ENCODE data around the gene TYMP.

Gene TYMP

GRCh38 chr22:50527921-50528681 is 1.7 kb downstream of the TYMP start:
- H3K4me3 ChIP-seq (ENCODE audit: low read depth, low read length), result no peak overlapping the region
- no peak for DNase-seq (ENCODE audit: low read depth, low spot score)
- TF ChIP-seq CTCF (IDR thresholded peaks at IDR 0.05; ENCODE audit: low read depth, low read length), result no peak
- in situ Hi-C loops (cut with HindIII; ENCODE audit: low sequenced_read_pairs), result no loop called here

- TF ChIP-seq CTCF (IDR thresholded peaks at IDR 0.05; ENCODE audit: low read depth, low read length), result no peak
- in situ Hi-C loops (cut with HindIII; ENCODE audit: low sequenced_read_pairs), result no loop called here
- no peak for DNase-seq (ENCODE audit: low read depth, low spot score)
- peak overlapping the region; percentile 72 for H3K4me3 ChIP-seq (ENCODE audit: low read depth, low read length)
These were observed 2.7 kb downstream of the TYMP start for GRCh38 chr22:50526834-50527801.

DNA sequence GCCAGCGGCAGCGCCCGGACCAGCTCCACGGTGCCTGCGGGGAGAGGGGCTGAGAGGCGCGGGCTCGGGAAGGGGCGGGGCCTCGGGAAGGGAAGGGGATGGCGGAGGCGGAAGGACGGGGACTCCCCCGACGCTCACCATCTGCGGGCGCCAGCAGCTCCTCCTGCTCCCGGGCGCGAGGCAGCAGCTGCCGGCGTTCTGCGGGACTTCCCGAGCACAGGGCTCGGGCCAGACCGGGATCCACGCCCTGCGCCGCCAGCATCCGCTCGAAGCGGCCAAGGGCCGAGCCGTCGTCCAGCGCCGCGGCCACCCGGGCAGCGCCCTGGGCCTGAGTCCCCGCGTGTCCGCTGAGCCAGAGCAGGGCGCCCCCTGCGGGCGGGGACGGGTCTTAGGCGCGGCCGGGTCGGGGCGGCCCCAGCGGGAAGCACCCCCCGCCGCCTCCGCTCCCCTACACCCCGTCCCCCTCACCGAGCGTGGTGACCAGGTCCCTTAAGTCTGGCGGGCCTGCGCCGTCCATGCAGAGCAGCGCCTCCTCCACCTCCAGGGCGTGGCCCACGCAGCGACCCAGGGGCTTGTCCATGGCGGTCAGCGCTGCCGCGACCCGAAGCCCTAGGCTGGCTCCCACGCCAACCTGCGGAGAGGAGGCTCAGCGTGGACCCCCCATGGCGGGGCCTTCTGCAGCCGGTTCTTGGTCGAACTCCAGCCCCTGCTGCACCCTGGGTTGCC is 3.5 kb downstream of the TYMP start:
- DNase-seq (ENCODE audit: low read depth, low spot score), result peak; percentile 72
- TF ChIP-seq CTCF (IDR thresholded peaks at IDR 0.05; ENCODE audit: low read depth, low read length), result peak; percentile 45
- in situ Hi-C loops (cut with HindIII; ENCODE audit: low sequenced_read_pairs), result no loop called here
- peak overlapping the region; percentile 72 for H3K4me3 ChIP-seq (ENCODE audit: low read depth, low read length)

DNA sequence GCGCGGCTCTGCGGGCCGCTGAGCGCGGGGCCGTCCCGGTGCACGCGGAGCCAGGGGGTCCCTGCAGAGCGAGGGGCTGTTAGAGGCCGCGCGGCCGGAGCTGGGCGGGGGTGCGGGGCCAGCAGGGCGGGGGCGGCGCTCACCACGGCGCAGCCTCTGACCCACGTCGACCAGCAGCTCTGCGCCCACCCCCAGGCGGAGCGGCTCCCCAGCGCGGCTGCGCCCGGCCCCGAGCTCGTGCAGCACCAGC is 4.0 kb downstream of the TYMP start:
- DNase-seq (ENCODE audit: low read depth, low spot score), result no peak
- in situ Hi-C loops (cut with HindIII; ENCODE audit: low sequenced_read_pairs), result no loop called here
- no peak for TF ChIP-seq CTCF (IDR thresholded peaks at IDR 0.05; ENCODE audit: low read depth, low read length)
- peak overlapping the region; percentile 72 for H3K4me3 ChIP-seq (ENCODE audit: low read depth, low read length)

DNA sequence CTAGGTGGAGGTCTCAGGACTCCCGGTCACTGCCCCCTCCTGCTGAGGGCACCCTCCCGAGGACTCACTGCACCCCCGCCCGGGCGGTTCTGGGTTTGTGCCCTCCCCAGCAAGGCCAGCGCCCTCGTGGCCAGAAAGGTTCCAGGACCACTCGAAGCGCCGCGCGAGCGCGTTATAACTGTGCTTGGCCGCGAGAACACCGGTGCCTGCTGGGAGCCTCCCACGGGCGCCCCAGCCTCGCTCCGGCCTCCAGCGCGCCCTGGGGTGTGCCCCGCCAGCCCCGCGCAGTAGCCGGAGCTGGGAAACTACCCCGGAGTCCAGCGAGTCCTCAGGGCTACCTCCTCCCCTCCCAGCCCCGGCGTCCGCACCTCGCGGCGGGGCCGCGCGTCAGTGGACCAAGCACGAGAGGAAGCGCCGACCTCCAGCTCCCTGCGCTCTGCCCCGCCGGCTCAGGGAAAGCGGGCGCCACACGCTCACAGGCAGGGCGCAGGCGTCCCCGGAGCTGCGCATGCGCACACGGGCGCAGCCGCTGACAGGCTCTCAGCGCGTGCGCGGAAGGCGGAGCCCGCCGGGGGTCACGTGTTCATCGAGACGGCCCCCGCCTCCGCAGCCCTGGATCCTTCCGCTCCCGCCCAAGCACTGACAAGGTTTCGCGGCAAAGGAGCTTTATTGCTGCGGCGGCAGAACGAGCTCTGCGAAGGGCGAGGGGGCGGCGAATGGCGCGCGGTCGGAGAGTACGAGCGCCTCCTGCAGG is 4.5 kb downstream of the TYMP start, which contains the start of gene SCO2:
Gene SCO2, minus strand, starts transcription at position 495 of the 754 bp plus-strand sequence. CDS start 1,187 bp downstream, outside the sequence.
- DNase-seq (ENCODE audit: low read depth, low spot score), result peak; percentile 97
- peak within 1 kb of the TSS; percentile 72 for H3K4me3 ChIP-seq (ENCODE audit: low read depth, low read length)
- peak; percentile 59 for TF ChIP-seq CTCF (IDR thresholded peaks at IDR 0.05; ENCODE audit: low read depth, low read length)
- in situ Hi-C loops (cut with HindIII; ENCODE audit: low sequenced_read_pairs), result no loop called here

Data from astrocyte of the spinal cord (primary cell).